ENCODE data around the gene C20orf173. TPM values are rescaled to one million over a fixed set of nuclear protein-coding genes. Genes with fewer than 3 reads are reported as not detected.
"Not testable (repeated sequence)": the region's sequence is repeated elsewhere in the genome, so short reads cannot be mapped to it uniquely, and the experiment has no call there.

C20orf173 gene
- polyA plus RNA-seq, 1 donor from 2014 or later = not detected

DNA sequence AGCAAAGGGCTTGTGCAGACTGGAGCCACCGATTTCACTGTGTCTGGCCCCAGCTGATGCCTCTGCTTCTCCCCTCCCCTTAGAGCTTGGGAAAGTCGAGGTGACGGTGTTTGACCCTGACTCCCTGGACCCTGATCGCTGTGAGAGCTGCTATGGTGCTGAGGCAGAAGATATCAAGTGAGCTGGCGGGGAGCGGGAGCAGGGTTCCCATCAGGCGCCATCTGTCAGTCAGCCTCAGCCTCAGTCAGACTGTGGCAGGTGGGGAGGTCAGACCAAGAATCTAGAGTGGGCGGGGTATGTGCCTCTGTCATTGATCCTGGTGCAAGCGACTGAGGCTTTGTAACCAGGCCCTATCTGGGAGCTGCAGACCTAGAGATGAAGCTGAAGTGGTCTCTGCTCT lies 17.9 kb upstream of the C20orf173 start:
- no peak for TF ChIP-seq SMC3 (conservative IDR thresholded peaks at IDR 0.05; ENCODE audit: poor library complexity)
- H3K27me3 ChIP-seq (ENCODE audit: insufficient read depth, low read depth, low read length) = no peaks in the 10 kb centered on the region
- no peaks in the 10 kb centered on the region for H3K9me2 ChIP-seq (ENCODE audit: insufficient read depth, low read length)
- H3K79me2 ChIP-seq (replicated peaks; ENCODE audit: insufficient read depth, low read length) = peaks cover 6% of the 10 kb centered on the region
- H2AFZ ChIP-seq (ENCODE audit: low read depth, low read length) = no peak overlapping the region
- no peak overlapping the region for H3K4me3 ChIP-seq (ENCODE audit: low read length)
- H3K9me3 ChIP-seq (ENCODE audit: low read length) = no peaks in the 10 kb centered on the region
- no peaks in the 10 kb centered on the region for H3F3A ChIP-seq (ENCODE audit: insufficient read depth, low read length, poor library complexity, severe bottlenecking)
- no peaks in the 10 kb centered on the region for H4K20me1 ChIP-seq (ENCODE audit: insufficient read depth)
- no peak overlapping the region for H3K4me2 ChIP-seq (ENCODE audit: low read length)
- no peaks in the 10 kb centered on the region for H3K36me3 ChIP-seq (ENCODE audit: insufficient read depth, low read length)
- H3K27ac ChIP-seq (ENCODE audit: low read length) = no peak overlapping the region
- H3K9ac ChIP-seq (ENCODE audit: low read length) = no peak overlapping the region

DNA sequence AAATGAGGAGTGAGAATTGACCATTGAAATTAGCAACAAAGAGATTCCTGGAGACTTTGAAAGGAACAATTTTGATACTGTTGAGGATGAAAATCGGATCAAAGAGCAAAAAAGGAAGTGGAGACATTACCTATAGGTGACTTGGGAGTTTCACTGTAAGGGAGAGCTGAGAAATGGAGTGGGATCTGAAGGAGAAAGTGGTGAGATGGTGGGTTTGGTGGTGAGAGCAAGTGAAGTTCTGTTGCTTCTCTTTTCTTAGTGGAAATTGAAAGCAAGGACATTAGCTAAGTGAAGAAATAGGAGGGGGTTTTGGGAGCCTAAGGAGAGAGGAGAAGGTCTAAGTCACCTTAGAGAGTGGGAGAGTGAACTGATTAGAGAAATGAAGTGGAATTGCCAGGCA lies 16.7 kb upstream of the C20orf173 start:
- Histone ChIP-seq H3F3A (ENCODE audit: insufficient read depth, low read length, poor library complexity, severe bottlenecking) (no peaks in the 10 kb centered on the region), H3K9me3 (ENCODE audit: low read length) (no peaks in the 10 kb centered on the region), H3K27ac (ENCODE audit: low read length) (no peak overlapping the region), H3K9ac (ENCODE audit: low read length) (no peak overlapping the region), H4K20me1 (ENCODE audit: insufficient read depth) (no peaks in the 10 kb centered on the region), H3K36me3 (ENCODE audit: insufficient read depth, low read length) (no peaks in the 10 kb centered on the region), H3K4me2 (ENCODE audit: low read length) (no peak overlapping the region), H2AFZ (ENCODE audit: low read depth, low read length) (no peak overlapping the region), H3K27me3 (ENCODE audit: insufficient read depth, low read depth, low read length) (no peaks in the 10 kb centered on the region), H3K79me2 (replicated peaks; ENCODE audit: insufficient read depth, low read length) (peaks cover 6% of the 10 kb centered on the region), H3K4me3 (ENCODE audit: low read length) (no peak overlapping the region), H3K9me2 (ENCODE audit: insufficient read depth, low read length) (no peaks in the 10 kb centered on the region)
- TF ChIP-seq, protein P1, sequence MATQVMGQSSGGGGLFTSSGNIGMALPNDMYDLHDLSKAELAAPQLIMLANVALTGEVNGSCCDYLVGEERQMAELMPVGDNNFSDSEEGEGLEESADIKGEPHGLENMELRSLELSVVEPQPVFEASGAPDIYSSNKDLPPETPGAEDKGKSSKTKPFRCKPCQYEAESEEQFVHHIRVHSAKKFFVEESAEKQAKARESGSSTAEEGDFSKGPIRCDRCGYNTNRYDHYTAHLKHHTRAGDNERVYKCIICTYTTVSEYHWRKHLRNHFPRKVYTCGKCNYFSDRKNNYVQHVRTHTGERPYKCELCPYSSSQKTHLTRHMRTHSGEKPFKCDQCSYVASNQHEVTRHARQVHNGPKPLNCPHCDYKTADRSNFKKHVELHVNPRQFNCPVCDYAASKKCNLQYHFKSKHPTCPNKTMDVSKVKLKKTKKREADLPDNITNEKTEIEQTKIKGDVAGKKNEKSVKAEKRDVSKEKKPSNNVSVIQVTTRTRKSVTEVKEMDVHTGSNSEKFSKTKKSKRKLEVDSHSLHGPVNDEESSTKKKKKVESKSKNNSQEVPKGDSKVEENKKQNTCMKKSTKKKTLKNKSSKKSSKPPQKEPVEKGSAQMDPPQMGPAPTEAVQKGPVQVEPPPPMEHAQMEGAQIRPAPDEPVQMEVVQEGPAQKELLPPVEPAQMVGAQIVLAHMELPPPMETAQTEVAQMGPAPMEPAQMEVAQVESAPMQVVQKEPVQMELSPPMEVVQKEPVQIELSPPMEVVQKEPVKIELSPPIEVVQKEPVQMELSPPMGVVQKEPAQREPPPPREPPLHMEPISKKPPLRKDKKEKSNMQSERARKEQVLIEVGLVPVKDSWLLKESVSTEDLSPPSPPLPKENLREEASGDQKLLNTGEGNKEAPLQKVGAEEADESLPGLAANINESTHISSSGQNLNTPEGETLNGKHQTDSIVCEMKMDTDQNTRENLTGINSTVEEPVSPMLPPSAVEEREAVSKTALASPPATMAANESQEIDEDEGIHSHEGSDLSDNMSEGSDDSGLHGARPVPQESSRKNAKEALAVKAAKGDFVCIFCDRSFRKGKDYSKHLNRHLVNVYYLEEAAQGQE (IDR thresholded peaks at IDR 0.05; ENCODE audit: borderline replicate concordance) = no peak
- TF ChIP-seq EZH2 (IDR thresholded peaks at IDR 0.05; ENCODE audit: borderline replicate concordance, insufficient read depth, low read length, poor library complexity, severe bottlenecking) (no peak), POLR2AphosphoS5 (IDR thresholded peaks at IDR 0.05) (no peak), RAD21 (conservative IDR thresholded peaks at IDR 0.05) (no peak), TAF1 (IDR thresholded peaks at IDR 0.05; ENCODE audit: low read depth) (no peak), SMC3 (conservative IDR thresholded peaks at IDR 0.05; ENCODE audit: poor library complexity) (no peak), EP300 (conservative IDR thresholded peaks at IDR 0.05; ENCODE audit: poor library complexity, severe bottlenecking) (no peak), MXI1 (conservative IDR thresholded peaks at IDR 0.05; ENCODE audit: poor library complexity, severe bottlenecking) (no peak)
- TF ChIP-seq, protein P2, sequence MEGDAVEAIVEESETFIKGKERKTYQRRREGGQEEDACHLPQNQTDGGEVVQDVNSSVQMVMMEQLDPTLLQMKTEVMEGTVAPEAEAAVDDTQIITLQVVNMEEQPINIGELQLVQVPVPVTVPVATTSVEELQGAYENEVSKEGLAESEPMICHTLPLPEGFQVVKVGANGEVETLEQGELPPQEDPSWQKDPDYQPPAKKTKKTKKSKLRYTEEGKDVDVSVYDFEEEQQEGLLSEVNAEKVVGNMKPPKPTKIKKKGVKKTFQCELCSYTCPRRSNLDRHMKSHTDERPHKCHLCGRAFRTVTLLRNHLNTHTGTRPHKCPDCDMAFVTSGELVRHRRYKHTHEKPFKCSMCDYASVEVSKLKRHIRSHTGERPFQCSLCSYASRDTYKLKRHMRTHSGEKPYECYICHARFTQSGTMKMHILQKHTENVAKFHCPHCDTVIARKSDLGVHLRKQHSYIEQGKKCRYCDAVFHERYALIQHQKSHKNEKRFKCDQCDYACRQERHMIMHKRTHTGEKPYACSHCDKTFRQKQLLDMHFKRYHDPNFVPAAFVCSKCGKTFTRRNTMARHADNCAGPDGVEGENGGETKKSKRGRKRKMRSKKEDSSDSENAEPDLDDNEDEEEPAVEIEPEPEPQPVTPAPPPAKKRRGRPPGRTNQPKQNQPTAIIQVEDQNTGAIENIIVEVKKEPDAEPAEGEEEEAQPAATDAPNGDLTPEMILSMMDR (IDR thresholded peaks at IDR 0.05; ENCODE audit: poor library complexity, severe bottlenecking) = no peak

DNA sequence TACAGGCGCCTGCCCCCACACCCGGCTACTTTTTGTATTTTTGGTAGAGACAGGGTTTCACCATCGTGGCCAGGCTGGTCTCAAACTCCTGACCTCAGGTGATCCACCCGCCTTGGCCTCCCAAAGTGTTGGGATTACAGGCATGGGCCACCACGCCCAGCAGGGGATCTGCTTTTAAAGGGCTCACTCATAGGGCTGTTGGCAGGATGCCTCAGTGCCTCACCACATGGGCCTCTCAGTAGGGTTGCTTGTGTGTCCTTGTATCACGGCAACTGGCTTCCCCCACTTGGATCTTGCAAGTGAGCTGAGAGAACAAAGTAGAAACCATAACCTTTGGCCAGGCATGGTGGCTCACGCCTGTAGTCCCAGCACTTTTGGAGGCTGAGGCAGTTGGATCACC lies 15.5 kb upstream of the C20orf173 start:
- not testable (repeated sequence) for H3K9ac ChIP-seq (ENCODE audit: low read length); H3K4me3 ChIP-seq (ENCODE audit: low read length); H3K4me2 ChIP-seq (ENCODE audit: low read length); H4K20me1 ChIP-seq (ENCODE audit: insufficient read depth); H3K27ac ChIP-seq (ENCODE audit: low read length); H2AFZ ChIP-seq (ENCODE audit: low read depth, low read length); H3K9me2 ChIP-seq (ENCODE audit: insufficient read depth, low read length); H3F3A ChIP-seq (ENCODE audit: insufficient read depth, low read length, poor library complexity, severe bottlenecking); H3K79me2 ChIP-seq (replicated peaks; ENCODE audit: insufficient read depth, low read length); H3K27me3 ChIP-seq (ENCODE audit: insufficient read depth, low read depth, low read length); H3K9me3 ChIP-seq (ENCODE audit: low read length); H3K36me3 ChIP-seq (ENCODE audit: insufficient read depth, low read length)

All from neural cell (in vitro differentiated cells).